AG08395 (cell line): ENCODE data around the gene MGST3.
"Not testable (repeated sequence)": the region's sequence is repeated elsewhere in the genome, so short reads cannot be mapped to it uniquely, and the experiment has no call there.

Experiments used
- DNase-seq: peaks from one replicate; pipeline ENCODE4 v3.0.0; 2012; ENCODE audit warnings: mixed read lengths, low spot score

The MGST3 gene

DNA sequence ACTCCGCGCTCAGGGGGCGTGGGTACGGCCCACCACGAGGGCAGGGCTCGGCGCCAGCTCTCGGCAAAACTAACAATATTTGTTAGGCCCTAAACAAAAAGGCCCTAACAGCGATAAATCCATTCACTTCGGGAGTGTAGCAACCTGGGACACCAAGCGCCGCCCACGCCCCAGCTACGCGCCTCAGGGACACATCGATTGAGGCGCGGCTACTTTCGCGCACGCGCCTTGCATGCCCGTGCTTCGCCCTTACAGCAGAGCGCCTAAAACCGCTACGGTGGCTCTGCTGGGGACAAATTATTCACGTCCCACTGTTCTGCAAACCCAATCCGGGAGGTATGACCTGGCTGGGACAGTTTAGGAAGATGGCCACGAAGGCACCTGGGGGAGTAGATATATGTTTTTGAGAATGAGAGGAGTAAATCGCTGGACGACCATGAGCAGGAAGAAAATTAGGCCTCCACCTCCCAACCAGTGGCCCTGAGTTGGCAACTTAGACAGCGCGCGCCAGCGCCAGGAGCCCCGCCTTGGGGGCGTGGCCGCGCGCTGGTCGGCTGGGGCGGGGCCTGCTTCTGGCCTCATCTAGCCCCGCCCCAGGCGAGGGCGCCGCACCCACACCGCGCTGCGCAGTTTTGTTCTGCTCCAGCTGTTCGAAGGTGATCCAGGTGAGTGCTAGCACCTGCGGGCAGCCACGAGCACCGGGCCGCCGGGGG, at the start of gene MGST3:
Gene MGST3, plus strand, starts transcription at position 606 of the 713 bp plus-strand sequence. CDS start 18,614 bp downstream, outside the sequence.
- peak; percentile 94 for DNase-seq

DNA sequence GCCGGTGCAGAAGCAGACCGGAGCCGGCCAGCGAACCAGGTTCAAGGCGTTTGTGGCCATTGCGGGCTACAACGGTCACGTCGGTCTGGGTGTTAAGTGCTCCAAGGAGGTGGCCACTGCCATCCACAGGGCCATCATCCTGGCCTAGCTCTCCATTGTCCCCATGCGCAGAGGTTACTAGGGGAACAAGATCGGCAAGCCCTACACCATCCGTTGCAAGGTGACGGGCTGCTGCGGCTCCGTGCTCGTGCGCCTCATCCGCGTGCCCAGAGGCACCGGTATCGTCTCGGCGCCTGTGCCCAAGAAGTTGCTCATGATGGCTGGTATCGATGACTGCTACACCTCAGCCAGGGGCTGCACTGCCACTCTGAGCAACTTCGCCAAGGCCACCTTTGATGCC, 49.1 kb upstream of the MGST3 start:
- no peak for DNase-seq

DNA sequence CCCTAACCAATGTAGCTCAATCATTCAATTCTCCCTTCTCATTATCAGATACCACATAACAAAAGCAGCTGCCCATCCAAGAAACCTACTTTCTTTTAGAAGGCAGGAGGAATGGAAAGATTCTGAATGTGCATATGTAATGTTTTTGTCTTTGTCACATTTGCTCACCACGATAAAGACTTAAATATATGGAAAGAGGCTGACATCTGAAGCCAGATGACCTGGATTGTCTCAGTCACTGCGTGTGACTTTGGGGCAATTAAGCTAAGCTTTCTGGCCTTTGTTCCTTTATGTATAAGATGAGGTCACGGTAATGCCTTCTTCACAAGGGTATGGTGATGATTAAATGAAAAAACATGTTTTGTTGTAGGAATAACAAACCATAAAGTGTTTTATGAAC, 44.6 kb upstream of the MGST3 start:
- no peak for DNase-seq

DNA sequence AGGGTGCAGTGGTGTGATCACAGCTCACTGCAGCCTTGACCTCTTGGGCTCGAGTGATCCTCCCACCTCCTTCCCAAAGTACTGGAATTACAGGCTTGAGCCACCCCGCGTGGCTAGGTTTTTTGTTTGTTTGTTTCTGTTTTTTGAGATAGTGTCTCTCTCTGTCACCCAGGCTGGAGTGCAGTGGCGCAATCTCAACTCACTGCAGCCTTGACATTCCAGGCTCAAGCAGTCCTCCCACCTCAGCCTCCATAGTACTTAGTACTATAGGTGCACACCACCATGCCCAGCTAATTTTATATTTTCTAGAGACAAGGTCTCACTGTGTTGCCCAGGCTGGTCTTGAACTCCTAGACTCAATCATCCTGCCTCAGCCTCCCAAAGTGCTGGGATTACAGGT, 39.6 kb upstream of the MGST3 start:
- not testable (repeated sequence) for DNase-seq

DNA sequence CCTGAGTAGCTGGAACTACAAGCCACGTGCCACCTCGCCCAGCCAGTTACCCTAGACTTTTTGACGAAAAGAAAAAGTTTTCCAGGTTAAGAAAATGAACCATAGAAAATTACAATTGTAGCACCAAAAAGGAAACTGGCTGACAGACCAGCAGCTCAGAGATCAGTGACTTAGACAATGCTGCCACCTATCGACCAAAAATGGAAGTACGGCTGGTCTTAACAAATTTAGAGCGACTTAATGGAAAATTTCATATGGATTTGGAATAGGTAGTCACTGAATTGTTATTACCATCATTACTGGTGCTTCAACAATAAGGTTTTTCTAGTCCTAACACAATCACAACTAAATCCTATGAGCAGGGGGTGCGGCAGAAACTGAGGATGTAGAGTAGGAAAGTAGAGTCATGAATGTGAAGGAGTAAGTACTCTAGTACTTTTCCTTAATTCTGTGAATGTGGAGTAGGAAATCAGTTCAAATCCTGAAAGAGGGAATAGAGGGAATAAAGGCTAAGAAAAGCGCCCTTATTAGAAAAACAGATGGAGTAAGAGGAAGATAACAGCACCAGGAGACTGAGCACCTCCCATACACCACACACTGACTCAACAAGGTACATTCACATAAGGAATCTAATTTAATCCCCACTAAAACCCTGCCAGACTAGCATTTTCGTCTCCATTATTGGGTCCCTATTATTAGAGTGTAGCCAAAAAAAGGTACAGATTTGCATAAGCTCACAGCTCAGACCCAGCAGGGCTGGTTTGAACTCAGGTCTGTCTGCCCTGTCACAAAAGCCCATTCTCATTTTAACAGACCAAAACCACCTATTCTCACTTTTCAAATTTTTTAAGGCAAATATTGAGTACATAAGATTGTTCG, 37.9 kb upstream of the MGST3 start:
- peak; percentile 74 for DNase-seq

DNA sequence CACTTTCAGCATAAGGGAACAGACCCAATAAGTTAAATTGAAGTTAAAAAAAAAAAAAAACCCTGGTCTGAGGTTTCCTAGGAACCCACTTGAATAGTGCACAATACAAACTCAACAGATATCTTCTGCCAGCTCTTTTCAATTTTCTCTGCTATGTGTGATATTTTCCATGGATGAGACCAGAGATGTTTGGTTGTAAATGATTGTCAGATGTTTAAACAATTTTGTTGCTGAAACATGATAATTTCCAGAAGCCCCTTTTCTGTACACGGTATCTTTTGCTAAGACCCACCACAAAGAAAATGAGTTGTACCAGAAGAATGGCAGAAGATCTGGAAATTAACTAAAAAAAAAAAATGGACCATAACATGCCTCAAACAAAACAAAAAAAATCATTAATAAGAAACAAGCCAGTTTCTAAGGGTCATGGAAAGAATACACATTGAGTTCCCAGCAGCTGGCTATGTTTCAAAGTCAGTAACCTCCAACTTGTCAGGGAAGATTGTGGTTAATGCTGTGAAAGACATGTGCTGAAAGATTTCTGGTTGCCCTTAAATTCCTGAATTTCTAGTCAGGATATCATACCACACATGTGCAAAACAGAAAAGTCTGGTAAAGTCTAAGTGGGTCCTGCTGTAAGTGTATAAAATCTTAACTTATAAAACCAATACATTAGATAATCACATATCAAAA, 35.6 kb upstream of the MGST3 start:
- peak; percentile 10 for DNase-seq

DNA sequence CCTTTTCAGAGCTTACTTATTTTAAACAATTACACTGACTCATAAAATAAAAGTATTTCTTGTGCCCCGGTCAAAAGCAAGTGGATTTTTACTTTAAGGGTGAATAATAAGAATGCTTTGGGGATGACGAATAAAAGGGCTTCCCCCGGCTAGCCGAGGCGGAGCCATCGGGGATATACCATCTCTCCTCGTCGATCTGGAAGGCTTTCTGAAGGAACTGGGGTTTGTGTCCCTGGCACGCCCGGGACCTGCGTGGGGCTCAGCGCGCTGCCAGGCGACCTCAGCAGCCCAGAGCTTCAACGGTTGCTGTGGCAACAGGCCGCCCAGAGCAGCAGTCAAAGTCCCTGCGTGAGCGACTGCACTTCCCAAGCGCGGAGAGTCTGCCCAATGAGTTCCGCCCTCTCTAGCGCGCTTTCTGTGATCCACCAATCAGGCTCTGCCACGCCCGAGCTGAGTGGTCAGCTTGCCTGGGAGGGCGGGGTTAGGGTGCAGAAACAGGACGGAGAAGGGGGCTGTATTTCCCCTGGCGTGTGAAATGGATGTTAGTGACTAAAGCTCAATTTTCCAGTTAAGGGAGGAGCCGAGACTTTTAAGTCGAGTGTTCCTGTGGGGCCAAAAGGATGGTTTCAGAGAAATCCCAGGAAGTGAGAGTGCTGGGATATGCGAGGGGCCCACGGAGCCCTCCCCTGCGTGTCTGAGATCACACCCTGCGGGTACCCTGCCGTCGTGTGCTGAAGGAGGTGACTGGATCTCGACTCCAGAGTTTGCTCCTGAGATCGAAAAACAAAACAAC, 33.0 kb upstream of the MGST3 start:
- peak; percentile 97 for DNase-seq

DNA sequence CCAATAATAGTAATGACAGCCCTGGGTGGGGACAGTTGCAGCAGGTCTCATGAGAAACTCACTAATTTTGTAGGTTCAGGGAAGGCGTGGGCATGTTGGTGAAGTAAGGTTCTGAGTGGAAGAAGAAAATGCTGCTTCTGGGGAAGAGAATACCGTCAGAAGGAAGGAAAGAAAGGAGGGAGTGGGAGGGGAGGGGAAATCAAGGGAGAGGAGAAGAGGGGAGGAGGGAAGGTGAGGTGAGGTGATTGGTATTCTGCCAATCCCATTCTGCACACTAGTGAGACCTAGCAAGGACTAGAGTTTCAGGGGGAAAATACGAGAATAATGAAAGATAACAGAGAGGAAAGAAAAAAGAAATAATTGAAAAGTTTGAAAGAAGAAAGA, 32.4 kb upstream of the MGST3 start:
- no peak for DNase-seq

DNA sequence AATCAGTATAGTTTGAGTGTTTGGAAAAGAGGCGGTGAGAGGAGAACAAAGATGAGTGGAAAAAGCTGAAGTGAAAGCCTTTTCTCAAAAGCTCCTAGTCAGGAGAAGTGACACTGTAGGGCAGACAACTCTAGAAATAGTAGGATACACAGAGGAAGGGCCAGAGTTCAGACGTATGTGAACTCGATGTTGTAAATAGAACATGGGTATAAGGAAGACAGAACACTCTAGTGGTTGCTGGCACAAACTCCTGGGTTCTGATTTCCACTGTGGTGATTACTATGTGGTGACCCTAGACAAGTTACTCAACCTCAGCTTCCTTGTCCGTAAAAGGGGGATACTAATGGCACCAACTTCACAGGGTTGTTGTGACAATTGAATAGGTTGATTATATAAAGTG, 30.2 kb upstream of the MGST3 start:
- DNase-seq, result no peak

DNA sequence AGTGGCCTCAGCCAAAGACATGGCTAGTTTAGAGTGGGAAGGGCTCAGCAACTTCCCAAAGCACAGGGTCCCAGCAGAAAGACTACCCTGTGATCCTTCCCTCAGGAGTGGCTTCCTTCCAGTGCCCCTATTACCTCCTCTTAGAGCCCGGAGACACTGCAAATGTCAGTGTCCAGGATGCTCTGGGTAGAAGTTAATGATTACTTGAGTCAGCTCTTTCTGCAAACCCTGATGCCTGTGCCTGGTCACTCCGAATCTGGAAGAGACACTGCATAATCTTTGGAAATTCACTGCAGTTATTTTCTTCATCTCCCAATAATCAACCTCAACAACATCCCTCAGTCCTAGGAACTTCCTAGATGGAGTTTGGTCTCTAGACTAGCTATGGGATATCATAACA, 27.2 kb upstream of the MGST3 start:
- no peak for DNase-seq

DNA sequence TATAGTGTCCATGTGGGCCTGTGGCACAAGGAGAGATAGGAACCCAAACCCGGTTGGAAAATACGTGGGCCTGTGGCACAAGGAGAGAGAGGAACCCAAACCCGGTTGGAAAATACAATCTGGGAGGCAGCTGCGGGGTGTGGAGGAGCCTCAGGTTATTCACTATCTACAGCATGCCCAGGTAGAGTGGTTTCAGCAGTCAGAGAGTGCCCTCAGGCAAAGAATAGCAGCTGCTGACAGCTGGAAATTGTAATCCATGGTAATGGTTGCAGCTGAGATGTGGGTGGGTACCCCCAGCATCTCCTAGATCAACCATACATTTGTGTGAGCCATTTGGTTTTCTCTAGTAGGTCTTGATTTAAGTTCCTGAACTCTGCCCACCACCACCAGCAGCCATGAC, 25.8 kb upstream of the MGST3 start:
- no peak for DNase-seq

DNA sequence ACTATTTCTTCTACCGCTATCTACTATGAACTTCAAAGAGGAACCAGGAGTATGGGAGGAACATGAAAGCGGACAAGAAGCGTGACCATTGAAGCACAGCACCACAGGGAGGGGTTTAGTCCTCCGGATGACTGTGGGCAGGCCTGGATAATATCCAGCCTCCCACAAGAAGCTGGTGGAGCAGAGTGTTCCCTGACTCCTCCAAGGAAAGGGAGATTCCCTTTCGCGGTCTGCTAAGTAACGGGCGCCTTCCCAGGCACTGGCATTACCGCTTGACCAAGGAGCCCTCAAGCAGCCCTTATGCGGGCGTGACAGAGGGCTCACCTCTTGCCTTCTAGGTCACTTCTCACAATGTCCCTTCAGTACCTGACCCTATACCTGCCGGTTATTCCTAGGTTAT, 24.4 kb upstream of the MGST3 start:
- DNase-seq, result not testable (repeated sequence)

DNA sequence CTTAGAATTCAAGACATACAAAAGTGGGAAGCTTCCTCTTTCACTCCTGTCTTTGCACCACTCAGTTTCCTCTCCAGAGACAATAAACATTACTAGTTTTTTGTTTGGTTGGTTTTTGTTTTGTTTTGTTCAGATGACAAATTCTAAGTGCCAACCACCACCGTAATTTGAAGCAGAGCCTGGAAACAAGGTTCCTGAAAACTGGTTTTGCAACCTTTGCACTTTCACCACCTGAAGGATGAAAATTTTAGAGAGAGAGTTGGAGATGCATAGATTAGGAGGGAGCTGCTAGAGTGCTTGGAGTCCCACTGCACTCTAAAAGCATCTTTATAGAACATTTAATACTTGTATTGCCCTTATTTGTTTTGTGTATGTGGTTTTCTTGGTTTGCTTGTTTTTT, 20.2 kb upstream of the MGST3 start:
- no peak for DNase-seq

DNA sequence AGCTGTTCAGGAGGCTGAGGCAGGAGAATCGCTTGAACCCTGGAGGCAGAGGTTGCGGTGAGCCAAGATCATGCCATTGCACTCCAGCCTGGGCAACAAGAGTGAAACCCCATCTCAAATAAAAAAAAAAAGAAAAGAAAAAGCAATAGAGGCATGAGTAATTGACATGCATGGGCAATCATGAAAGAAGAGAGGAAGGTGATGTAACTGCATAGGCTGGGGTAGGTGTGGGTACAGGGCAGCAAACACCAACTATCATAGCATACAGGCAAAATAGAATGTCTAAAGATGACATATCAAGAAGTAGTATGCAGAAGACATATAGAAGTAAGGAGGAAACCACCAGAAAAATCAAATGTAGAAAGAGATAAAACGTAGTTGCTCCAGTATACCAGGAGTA, 19.0 kb upstream of the MGST3 start:
- no peak for DNase-seq

DNA sequence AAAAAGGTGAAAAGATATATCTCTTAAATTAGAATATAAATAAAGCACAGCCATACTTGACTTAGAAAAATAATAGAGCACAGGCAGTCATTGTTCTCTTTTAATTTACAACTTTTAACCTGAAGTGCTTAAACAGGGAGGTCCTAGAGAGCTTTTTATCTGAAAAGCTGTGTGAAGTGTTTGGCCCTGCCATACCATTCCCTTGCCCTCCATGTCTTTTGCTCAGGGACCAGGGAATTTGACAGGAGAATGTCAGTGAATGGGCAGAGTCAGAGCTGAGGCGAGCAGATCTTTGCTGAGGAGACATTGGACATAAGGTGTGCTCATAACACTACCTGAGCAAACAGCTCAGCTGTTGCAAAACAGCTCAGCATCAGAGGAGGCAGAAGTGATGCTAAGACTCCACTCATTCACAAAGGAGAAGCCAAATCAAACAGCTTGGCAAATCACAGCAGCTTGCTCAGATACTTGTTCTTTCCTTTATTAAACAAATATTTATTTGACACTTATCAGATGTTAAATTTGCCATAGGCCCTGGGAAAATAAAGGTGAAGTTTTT, 14.9 kb upstream of the MGST3 start:
- DNase-seq, result no peak

DNA sequence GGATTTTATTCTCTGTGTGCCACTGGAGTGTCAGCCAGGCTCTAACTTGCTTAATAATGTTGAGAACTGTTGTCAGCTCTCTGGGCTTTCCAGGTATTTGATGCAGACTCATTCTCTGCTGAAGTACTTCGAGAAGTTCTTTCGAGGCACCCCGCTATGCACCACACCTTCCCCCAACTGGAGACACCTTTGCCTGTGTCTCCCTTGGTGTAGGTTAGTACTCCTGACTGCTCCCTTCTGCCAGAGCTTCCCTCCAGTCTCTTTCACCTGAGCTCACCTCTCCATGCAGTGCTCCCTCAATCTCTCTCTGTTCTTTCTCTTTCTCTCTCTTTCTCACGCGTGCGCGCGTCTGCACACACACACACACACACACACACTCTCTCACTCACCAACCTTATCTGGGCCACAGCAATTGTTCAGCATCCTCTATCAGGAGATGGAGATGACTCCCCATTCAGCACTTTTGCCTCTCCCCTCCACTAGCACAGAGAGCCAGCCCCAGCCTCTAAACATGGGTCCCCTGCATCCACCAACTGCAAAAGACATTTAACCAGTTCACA, 14.0 kb upstream of the MGST3 start:
- no peak for DNase-seq

DNA sequence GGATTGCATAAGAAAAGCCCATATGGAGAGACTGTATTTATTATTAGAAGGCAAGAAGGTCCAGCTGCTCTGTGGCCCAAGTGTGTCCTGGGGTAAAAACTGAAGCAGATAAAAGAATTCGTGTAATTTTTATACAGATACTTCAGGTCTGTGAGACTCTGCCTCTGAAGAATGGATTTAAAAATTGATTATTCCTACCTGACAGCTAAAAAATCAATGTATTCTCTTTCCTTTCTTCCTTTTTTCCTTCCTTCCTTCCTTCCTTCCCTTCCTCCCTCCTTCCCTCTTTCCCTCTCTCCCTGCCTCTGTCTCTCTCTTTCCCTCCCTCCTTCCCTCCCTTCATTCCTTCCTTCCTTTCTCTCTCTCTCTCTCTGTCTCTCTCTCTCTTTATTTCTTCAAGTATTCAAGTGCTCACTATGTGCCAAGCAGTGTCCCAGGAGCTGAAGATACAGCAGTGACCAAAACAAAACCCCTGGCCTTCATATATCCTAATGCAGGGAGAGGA, 11.3 kb upstream of the MGST3 start:
- no peak for DNase-seq

DNA sequence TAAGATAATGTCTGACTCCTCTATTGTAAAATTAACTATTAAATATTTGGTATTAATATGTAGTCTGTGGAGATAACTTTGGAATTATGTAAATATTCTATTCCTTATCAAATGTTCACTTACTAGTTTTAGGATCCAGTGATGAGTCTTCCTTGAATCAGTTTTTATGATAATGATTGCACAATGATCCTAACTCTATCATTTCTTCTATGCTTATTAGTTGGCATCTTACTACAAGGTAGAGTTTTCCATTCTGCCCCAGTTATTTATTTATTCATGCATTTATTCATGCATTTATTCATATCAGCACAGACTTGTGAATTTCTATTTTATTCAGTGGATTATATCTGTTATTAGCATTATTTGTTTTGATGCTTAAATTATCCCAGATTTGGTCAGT, 7.4 kb upstream of the MGST3 start:
- DNase-seq, result no peak

DNA sequence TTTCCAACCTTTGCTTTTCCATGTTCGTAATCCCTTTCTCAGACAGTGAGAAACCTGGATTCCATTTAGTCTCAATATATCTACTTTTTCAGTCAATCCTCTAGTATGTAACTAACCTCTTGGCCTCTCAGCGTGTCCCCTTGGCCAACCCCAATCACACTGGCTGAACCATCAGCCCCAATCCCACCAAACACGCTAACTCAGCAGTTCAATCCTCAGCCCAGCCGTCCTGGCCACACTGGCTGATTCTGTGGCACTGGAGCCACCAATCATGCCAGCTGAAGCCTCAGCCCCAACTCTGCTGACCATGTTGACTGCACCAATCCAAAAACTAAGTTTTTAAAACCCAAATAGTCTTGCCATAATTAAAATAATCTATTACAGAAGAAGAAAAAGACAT, 6.6 kb upstream of the MGST3 start:
- DNase-seq, result no peak

DNA sequence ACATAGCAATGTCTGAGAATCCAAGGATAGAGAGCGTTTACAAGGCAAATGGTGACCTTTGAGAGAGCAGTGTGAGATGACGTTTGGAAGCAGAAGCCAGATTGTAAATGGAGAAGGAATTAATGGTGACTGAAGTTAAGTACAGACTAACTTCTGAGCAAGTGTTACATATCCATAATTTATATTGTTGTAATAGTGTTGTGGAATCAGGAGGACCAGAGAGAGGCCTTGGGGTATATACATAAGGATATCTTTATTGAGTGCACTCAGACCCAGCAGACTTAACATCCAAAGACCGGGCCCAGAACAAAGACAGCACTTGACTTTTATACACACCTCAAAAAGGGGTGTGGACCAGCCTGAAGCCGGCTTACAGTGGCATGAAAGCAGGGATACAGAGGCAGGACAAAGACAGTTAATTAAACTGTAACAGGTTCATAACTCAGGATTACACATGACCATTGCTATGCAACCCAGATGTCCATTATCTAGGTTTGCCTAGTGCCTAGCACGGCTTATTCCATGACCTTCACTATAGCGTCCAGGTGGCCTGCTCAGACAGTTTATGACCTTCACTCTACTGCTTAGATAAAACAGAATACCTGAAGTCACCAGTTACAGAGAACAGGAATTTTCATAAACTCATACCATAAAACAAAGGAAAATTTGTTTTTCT, 2.7 kb upstream of the MGST3 start:
- DNase-seq, result no peak

DNA sequence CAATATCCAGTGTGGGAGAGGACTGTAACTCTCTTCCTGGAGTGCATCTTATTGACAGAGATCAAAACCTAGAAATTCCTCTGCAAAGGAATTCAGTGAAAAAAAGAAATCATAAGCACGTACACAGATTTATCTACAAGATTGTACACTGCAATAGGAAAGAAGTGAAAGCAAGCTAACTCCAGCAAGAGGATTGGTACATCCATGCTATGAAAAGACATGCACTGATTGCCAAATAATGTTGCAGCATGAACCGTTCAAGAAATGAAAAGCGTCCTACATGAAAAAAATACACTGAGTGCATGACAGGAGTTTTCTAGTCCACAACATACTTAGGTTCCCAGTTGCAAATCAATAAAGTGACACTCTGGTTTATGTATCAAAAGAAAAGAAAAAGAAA, 1.9 kb upstream of the MGST3 start:
- no peak for DNase-seq
